ENCODE measurements around the gene IDH2. TPM values are rescaled to one million over a fixed set of nuclear protein-coding genes. Genes with fewer than 3 reads are reported as not detected.

Gene IDH2
- total and polyA plus RNA-seq, 2 of the 4 experiments (the other 2 are of a cell fraction): 84.9 to 118 TPM

GRCh38 chr15:90085565-90085964 is 16.7 kb downstream of the IDH2 start:
- H3K27ac ChIP-seq (ENCODE audit: insufficient read depth, low read length): no peak overlapping the region
- H2BK20ac ChIP-seq (ENCODE audit: low read depth, low read length): no peak overlapping the region
- no TSS peak for BruUV-seq (replicated peaks)
- H2BK15ac ChIP-seq (ENCODE audit: low read depth, low read length): no peak overlapping the region
- no peaks in the 10 kb centered on the region for H3K27me3 ChIP-seq (ENCODE audit: control insufficient read depth, insufficient read depth, low read length)
- peaks cover 52% of the 10 kb centered on the region for H3K36me3 ChIP-seq (ENCODE audit: control insufficient read depth, insufficient read depth, low read length)
- DNase-seq (no peak), ATAC-seq (ENCODE audit: low read depth) (no peak)
- H4K5ac ChIP-seq (ENCODE audit: low read depth, low read length): no peak overlapping the region
- H2BK120ac ChIP-seq (ENCODE audit: low read depth, low read length): no peak overlapping the region
- H3K4me2 ChIP-seq (ENCODE audit: low read depth, low read length): no peak overlapping the region
- intact Hi-C loops (cut with micrococcal nuclease) (loop anchor here (5.0 to 10.0 kb wide), 2 partner anchors 139 to 343 kb away; no protein-coding TSS in a partner anchor), in situ Hi-C loops (cut with MboI; ENCODE audit: low sequenced_read_pairs) (no loop called here), dilution Hi-C loops (cut with HindIII; ENCODE audit: low sequenced_read_pairs, unreplicated experiment) (no loop called here)
- H3K23ac ChIP-seq (ENCODE audit: low read depth, low read length): no peak overlapping the region
- H4K91ac ChIP-seq (ENCODE audit: insufficient read depth, low read depth, low read length): no peak overlapping the region
- peaks cover 3% of the 10 kb centered on the region; the same call in 1 of the 2 replicates for H3K9me1 ChIP-seq (ENCODE audit: insufficient read depth, low read length)
- no peak overlapping the region for H3K4me3 ChIP-seq (ENCODE audit: insufficient read depth, low read depth, low read length)
- peaks cover 3 to 17% of the 10 kb centered on the region in 2 experiments for H3K79me1 ChIP-seq (ENCODE audit: low read depth in 1 of 2, low read length in 2 of 2)
- CTCF ChIA-PET: no interaction called here
- TF ChIP-seq SMC3 (IDR thresholded peaks at IDR 0.05; ENCODE audit: low read depth, low read length): no peak
- no peak for TF ChIP-seq RCOR1 (IDR thresholded peaks at IDR 0.05; ENCODE audit: insufficient replicate concordance, low read length)
- TF ChIP-seq MAFK (IDR thresholded peaks at IDR 0.05; ENCODE audit: low read depth, low read length): 0 out of 2 replicates have a peak, but pooled peaks have one; percentile 18
- POLR2A ChIA-PET (ENCODE audit: unreplicated experiment): interaction anchor here (0.6 kb wide), 1 partner anchor 511 kb away, joined by 6 read pairs; no protein-coding TSS in a partner anchor
- no peak overlapping the region for H4K8ac ChIP-seq (ENCODE audit: low read depth in 2 of 2, low read length in 2 of 2)
- H2AFZ ChIP-seq (replicated peaks; ENCODE audit: low read length, poor library complexity): no peak overlapping the region
- no peak overlapping the region for H3K4ac ChIP-seq (ENCODE audit: low read depth, low read length)
- H3K9ac ChIP-seq (ENCODE audit: low read depth, low read length): no peak overlapping the region
- no peaks in the 10 kb centered on the region for H3K9me3 ChIP-seq (ENCODE audit: control insufficient read depth, insufficient read depth, low read length)
- H3K4me1 ChIP-seq (ENCODE audit: control insufficient read depth, insufficient read depth, low read length): peaks cover 4% of the 10 kb centered on the region; the same call in 1 of the 2 replicates
- no peak overlapping the region for H3K18ac ChIP-seq (ENCODE audit: low read depth, low read length)
- no peak overlapping the region for H3K14ac ChIP-seq (replicated peaks; ENCODE audit: low read depth, low read length)
- H3K56ac ChIP-seq (ENCODE audit: extremely low read depth, insufficient read depth, low read length): no peak overlapping the region
- no peak overlapping the region for H2AK5ac ChIP-seq (ENCODE audit: low read depth, low read length)
- no peak overlapping the region for H2AK9ac ChIP-seq (replicated peaks; ENCODE audit: low read depth, low read length, poor library complexity)
- peaks cover 12% of the 10 kb centered on the region; the same call in 1 of the 2 replicates for H4K20me1 ChIP-seq (ENCODE audit: insufficient read depth, low read length)
- WGBS, 2 experiments (ENCODE audit: extremely low coverage in 2 of 2, insufficient read length in 1 of 2): no CpG with 5 or more reads among the region's 3 CpGs
- H2BK5ac ChIP-seq (ENCODE audit: low read depth, low read length, poor library complexity, severe bottlenecking): no peak overlapping the region
